HG03571 (cell line): ENCODE results near the gene PRDM7.

Source experiments
- ATAC-seq: cut with Tn5 transposase; IDR thresholded peaks from one replicate; pipeline ENCODE4 v1.9.1; 2021; ENCODE audit not compliant: unreplicated experiment

The PRDM7 gene

DNA sequence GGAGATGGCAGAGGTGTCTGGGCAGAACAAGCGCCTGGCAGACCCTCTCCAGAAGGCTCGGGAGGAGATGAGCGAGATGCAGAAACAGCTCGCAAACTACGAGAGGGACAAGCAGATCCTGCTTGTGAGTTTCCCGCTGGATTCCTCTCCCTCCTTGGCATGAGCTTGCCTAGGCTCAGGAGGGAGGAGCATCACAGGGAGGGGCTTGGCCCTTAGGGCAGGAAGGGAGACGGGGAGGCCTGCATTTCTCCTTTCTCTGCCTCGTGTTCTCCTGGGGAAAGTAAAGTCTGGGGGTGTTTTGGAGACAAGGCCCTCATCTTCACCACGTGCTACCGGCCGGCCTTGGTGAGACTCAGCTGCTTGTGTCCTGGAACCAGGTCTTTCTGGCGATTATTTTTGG is 39.9 kb downstream of the PRDM7 start:
- no peak for ATAC-seq

DNA sequence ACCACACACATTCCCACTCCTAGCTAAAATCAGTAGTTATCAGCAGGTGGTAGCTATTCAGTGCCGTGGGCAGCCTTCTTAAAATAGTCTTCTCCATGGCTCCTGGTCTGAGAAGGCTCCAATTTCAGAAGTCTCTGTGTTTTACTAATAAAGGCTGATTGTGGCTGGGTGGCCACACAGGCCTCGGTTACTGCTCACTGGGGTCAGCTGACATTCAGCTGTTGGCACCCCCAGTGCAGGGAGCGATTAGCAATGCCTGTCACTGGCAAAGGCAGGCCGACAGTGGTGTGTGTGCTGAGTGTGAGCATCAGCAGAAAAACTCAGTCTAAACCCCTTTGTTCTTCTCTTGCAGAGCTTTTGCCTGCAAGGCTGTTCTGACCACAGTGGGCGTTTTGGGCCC is 41.2 kb downstream of the PRDM7 start:
- ATAC-seq, result no peak

DNA sequence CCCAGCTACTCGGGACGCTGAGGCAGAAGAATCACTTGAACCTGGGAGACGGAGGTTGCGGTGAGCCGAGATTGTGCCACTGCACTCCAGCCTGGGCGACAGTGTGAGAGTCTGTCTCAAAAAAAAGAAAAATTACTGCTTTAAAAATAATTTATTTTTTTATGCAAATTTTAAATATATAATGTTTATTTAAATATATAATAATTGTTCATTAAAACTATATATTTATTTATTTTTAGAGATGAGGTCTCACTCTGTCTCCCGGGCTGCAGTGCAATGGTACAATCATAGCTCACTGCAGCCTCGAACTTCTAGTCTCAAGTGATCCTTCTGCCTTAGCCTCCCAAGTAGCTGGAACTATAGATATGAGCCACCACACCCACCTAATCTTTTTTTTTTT is 42.6 kb downstream of the PRDM7 start:
- ATAC-seq, result no peak

GRCh38 chr16:90033387-90033786 is 43.7 kb downstream of the PRDM7 start:
- ATAC-seq, result no peak

DNA sequence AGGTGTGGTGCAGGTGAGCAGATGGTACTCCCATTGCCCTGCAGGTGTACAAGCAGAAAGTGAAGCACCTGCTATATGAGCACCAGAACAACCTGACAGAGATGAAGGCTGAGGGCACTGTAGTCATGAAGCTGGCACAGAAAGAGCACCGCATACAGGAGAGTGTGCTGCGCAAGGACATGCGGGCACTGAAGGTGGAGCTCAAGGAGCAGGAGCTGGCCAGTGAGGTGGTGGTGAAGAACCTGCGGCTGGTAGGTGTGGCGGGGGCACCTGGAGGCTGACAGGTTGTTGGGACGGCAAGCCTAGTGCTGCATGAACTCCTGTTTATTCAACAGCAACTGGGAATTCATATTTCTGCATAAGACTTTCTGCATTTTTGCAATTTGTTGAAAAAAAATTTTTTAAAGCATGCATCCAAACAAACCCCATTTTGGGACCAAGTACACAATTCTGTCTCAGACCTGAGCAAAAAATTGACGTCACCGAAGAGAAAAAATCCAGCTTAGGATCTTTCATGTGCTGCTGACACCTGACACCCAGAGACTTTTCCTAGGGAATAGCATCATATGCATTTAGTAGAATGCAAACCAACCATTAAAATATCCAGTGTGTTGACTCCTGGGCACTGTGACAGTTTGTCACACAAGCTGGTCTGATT is 44.3 kb downstream of the PRDM7 start:
- no peak for ATAC-seq

- no peak for ATAC-seq
Measured at GRCh38 chr16:90031931-90032673, 45.0 kb downstream of the PRDM7 start.

DNA sequence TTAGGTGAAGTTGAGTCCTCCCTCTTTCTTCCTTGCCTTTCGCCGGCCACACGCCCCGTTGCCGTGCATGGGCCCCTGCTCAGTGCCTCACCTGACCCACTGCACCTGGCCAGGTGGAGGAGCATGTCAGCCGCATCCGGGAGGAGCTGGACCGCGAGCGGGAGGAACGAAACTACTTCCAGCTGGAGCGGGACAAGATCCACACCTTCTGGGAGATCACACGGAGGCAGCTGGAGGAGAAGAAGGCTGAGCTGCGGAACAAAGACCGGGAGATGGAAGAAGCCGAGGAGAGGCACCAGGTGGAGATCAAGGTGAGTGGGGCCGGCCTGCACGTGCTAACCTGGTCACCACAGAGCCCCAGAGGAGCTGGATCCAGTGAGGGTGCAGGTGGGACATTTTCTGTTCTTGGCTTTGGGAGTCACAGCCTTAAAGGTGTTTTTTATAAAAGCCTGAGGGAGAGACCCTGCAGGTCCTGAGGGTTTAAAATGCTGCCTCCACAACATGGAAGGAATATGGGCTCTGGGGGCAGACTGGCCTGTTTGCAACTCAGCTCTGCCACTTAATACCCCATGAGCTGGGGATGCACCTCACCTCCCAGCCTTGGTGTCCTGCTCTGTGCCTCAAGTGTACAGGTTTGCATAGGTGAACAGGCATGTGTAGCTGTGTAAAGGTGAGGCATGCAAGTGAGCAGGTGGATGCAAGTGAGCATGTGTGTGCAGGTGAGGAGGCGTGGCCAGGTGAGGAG is 45.8 kb downstream of the PRDM7 start:
- no peak for ATAC-seq

GRCh38 chr16:90028985-90029384 is 48.1 kb downstream of the PRDM7 start:
- no peak for ATAC-seq

DNA sequence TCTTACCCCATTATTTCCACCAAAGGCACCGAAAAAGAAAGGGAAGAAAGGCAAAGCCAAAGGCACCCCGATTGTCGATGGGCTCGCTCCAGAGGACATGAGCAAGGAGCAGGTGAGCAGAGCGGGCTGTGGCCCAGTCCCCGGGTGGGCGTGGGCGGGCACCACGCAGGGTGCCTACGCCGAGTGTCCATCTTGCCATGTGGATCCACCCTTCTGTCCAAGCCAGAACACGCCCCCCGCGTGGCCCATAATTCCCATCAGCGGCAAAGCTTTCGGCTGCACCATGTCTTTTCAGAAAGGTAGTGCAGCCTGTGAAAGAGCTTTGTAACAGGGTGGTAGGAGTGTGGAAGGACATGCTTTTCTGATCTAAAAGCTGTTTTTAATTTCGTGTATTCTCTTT is 49.5 kb downstream of the PRDM7 start:
- ATAC-seq, result no peak

DNA sequence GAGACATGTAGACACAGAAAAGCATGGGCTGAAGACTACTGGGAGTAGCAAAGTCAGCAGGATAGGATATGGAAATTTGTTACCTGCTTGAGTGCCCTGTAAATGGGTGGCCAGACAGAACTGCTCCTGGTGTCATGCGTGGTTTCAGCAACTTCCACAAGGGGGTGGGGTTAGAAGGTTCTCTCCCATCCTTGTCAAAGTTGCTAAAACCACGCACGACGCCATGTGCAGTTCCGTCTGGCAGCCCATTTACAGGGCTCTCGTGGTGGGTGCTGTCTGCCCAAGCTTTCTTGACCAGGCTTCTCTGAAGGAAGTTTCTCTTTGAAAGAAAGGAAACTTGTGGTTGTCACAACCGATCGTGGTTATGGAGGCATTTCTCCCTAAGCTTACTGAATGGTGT is 51.0 kb downstream of the PRDM7 start:
- ATAC-seq, result no peak

DNA sequence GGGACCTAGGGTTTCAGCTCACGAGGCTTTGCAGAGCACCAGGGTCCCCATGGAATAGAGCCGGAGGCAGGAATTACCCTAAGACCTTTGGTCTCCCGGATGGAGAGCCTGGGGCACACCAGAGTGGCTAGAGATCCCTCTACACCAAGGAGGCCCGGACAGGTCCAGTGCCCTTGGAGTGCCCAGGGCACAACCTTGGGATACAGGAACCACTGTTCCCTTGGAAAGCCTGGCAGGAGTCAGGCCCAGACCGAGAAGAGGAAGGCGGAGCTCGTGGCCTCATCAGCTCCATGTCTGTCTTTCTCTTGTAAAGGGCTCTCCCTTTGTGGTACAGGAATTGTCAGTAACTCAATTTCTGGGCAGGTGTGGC is 54.1 kb downstream of the PRDM7 start:
- ATAC-seq, result no peak

GRCh38 chr16:90022209-90023077 is 54.7 kb downstream of the PRDM7 start:
- ATAC-seq, result no peak

- ATAC-seq, result no peak
Measured at GRCh38 chr16:90020838-90021382, 56.2 kb downstream of the PRDM7 start.

DNA sequence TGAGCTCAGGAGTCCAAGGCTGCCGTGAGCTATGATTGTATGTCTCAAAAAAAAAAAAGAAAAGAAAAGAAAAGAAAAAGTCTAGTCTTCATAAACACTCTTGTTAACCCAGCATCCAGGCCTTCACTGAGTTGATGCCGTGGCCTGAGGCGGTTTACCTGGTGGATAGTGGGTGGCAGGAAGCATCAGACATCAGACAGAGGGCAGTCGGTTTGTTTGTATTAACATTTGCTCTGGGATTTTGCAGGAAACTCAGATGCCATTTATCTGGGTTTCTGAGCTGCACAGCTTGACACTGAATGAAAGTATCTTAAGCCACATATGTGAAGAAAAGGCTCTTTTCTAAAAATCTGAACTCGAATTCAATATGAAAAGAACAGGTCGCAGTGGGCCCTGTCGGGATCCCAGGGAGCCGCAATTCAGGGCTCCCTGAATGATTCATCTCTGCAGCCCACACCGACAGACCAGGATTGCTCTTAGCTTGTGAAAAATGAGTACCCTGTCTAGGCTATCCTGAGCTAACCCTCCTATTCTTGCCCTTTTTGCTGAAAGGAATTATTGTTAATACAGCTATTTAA is 56.8 kb downstream of the PRDM7 start:
- no peak for ATAC-seq

DNA sequence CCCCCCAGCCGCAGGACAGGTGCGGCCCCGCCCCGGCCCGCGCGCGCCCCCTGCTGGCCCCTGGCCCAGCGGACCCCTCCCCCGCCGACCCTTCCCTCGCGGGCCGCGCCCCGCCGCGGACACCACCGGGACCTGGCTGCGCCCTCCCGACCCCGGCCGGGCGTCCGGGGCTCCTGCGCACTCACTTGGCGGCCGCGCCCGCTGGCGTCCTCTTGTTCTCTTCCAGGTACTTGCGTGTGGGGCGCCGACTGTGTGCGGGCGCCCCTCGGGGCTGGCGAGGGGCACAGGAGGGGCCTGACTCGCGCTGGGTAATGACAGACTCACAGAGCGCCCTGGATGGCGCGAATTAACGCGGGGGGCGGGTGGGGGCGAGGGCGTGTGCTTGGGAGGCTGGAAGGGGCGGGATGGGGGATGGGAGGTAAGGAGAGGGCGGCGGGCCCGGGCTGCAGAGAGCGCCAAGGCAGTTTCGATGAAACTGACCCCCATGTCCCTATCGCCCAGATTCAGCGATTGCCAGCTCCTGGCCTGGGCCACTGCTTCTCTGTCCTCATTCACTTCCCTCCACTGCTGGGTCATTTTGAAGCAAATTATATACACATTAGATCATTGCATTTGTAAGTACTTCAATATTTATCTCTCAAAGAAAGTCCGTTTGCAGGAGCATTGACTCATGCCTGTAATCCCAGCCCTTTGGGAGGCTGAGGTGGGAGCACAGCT is 57.4 kb downstream of the PRDM7 start:
- no peak for ATAC-seq

DNA sequence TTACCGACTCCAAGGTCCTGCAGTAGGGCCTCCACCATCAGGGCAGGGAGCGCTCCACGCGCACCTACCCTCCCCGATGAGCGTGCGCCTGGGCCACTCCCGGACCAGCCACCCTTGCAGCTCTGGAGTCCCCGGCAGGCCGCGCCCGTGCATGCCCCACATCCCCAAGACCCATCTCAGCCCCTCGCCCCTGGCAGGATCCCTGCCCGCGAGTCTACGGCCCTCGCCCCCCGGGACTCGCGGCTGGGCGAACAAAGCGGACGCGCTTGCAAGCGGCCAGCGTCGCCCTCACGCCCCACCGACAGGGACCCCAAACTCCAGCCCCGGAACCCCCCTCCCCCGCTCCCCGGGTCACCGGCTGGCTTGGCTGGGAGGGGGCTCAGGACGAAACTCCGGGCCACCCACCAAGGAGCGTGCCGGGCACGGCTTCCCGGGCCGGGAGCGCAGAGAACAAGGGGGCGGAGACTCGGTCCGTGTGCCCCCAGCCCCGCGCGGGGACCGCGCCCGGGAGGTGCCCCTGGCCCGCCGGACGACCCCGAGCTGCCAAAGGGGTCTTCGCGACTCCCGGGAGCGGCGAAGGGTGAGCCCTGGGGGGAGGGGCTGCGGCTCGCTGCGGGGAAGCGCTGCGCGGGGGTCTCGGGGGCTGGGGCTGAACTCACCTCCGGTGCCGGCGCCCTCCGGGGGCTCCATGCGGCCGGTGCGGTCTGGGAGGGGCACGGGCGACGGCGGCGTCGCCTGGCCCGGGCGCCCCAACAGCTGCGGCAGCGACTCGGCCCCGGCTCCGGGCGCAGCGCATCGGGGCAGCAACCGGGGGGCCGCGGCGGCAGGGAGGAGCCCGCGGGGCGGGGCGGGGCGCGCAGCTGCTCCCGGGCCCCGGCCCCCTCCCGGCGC is 58.2 kb downstream of the PRDM7 start, which contains the start of gene DBNDD1:
DBNDD1 (minus strand) TSS at position 805 of the 891 bp plus-strand sequence; CDS start at position 690, 115 bp downstream.
- no peak for ATAC-seq

- no peak for ATAC-seq
Measured at GRCh38 chr16:90018297-90018651, 58.9 kb downstream of the PRDM7 start.

DNA sequence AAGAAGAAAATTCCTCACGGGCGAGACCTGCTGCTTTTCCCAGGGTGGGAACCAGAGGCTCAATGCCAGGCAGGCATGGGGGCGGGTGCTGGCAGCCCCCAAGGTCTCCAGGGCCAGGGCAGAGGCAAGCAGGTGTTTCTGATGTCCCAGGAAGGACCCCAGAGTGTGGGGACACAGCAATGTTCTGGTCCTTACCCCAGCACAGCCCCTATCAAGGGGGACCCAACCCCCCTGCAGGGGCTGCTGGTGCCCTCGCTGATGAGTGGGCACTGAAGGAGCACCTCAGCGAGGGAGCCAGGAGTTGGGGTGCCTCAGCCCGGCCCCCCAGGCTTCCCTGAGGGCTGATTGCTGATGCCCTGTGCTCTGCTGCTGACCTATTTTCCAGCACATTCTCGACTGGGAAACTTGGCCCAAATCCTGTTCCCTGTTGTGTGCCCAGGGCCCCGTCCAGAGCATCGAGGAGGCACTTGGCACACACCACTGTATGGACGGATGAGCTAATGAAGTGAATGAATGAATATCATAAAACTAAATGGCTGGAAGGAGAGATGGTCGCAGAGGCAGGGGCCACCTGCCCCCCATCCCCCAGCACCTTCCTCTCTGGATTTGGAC is 60.7 kb downstream of the PRDM7 start:
- ATAC-seq, result no peak
